GM18505 (cell line): ENCODE data around the gene ECE1.

Experiments
- ATAC-seq: cut with Tn5 transposase; IDR thresholded peaks from one replicate; pipeline ENCODE4 v1.9.1; 2021; ENCODE audit not compliant: unreplicated experiment
- POLR2A ChIP-seq: IDR thresholded peaks from 4 replicates; pipeline ENCODE4 v1.6.1; 2011; ENCODE audit warnings: borderline replicate concordance; ENCODE audit not compliant: insufficient read depth, insufficient read length; ENCODE audit errors: extremely low read depth

ECE1 gene

DNA sequence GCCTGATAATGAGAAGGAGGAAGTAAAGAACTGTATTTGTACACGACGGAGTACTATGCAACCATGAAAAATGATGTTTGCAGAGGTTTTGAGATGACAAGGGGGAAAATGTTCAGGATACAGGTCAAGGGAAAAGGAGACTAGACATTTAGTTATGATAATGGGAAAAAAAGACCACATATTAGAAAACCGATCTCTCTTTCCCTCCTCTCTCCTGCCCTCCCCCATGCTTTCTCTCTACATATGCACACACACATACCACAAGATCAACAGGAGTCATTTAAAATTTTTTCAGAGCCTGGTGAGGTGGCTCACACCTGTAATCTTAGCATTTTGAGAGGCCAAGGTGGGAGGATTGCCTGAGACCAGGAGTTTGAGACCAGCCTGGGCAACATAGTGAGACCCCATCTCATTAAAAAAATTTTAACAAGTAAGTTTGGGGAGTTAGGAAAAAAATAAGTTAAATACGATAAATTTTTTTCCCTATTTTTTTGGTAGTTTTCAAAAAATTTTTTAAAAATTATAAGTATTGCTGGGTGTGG, 44.5 kb downstream of the ECE1 start:
- TF ChIP-seq POLR2A, result no peak
- no peak for ATAC-seq

DNA sequence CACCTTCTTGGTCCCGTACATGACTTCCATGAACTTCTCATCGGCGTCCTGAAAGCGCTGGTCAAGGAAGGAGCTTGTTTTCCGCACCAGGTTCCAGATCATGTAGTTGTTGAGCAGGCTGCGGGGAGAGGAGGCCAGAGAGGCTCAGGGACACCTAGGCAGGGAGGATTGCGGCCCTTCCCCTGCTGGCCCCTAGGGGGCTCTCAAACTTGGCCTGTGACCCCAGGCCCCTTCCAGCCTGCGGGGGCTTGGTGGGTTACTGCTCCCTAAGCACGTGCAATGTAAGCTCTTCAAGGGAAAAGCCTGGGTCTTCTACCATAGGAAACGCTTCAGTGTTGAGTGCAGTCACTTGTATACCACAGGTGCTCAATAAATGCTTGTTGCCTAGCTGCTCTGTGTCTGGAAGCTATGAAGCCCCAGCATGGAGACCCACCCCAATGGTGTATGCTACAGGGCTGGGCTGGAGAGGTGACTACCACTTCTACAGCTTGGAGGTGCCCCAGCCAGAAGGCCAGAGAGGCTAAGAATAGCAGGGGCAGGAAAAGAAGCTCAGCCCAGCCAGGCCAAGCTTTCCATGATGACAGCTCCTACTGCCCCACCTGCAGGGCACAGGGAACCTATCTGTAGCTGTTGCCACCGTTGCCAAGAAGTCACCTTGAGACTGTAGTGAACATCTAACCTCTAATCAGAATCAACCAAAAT, 45.1 kb downstream of the ECE1 start:
- no peak for ATAC-seq

GRCh38 chr1:21244154-21244553, 46.1 kb downstream of the ECE1 start:
- no peak for ATAC-seq
- TF ChIP-seq POLR2A, result no peak

More for the DNA sequence above, 45.1 kb downstream of the ECE1 start:
- TF ChIP-seq POLR2A, result no peak

DNA sequence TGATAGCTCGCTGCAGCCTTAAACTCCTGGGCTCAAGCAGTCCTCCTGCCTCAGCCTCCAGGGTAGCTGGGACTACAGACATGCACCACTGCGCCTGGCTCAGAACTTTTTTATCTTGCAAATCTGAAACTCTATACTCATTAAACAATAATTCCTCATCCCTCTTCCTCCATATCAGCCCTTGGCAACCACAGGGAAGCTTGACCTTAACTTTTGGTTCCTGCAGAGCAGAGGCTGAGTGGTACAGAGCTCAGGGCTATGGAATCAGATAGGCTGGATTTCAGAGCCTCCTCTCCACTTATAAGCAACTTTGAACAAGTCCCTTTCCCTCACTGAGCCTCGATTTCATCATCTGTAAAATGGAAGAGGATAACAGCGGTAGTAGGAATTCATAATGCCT, 47.4 kb downstream of the ECE1 start:
- no peak for TF ChIP-seq POLR2A
- ATAC-seq, result no peak

GRCh38 chr1:21241771-21242581, 48.3 kb downstream of the ECE1 start:
- ATAC-seq, result no peak

GRCh38 chr1:21240706-21241105, 49.6 kb downstream of the ECE1 start:
- ATAC-seq, result no peak
- TF ChIP-seq POLR2A, result no peak

More at GRCh38 chr1:21241771-21242581, 48.3 kb downstream of the ECE1 start:
- no peak for TF ChIP-seq POLR2A

DNA sequence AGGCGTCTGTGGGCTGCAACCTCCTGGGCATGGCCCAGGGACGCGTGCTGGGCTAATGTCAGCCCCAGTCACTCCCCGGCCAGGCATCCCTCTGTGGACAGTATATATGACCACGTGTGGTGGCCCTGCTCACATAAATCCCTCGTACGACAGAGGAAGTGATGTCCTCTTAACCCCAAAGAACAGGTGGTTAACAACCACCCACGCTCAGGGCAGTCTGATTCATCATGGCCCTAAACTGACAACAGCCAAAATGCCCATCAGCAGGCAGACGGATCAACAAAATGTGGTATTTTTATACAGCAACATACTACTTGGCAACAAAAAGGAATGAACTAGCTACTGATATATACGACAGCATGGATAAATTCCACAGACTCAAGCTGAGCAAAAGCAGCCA, 51.0 kb downstream of the ECE1 start:
- TF ChIP-seq POLR2A, result no peak
- ATAC-seq, result no peak

DNA sequence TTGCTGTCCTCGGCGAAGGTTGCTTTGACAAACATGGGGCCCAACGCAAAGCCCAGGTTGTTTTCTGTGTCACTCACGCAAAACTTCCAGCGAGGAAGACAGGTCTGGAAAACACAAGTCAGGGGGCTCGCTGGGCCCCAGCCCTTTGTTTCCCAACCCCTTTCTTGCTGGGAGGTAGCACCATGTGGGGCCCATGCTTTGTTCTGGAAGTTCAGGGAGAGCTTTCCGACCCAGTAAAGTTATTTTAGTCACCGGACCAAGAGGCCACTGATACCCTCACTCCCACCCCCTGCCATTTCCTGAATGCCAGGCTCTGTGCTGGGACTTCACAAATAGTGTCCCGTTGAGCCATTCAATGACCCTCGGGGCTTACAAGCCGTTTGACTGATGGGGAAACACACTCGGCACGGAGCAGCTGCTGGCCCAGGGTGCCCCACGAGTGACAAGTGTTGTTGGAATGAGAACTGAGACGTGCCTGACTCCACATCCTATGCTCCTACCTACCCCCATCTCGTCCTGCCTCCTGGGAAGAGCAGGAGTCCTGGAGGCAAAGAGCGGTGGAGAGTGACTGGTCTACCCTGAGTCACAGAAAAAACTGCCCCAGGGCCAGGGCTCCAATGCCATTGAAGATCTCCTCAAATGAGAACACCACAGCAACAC, 52.0 kb downstream of the ECE1 start:
- TF ChIP-seq POLR2A, result no peak
- ATAC-seq, result no peak

GRCh38 chr1:21237446-21238088, 52.7 kb downstream of the ECE1 start:
- ATAC-seq, result no peak
- no peak for TF ChIP-seq POLR2A

- no peak for TF ChIP-seq POLR2A
- no peak for ATAC-seq
Observed at GRCh38 chr1:21236178-21236577, 54.1 kb downstream of the ECE1 start.

DNA sequence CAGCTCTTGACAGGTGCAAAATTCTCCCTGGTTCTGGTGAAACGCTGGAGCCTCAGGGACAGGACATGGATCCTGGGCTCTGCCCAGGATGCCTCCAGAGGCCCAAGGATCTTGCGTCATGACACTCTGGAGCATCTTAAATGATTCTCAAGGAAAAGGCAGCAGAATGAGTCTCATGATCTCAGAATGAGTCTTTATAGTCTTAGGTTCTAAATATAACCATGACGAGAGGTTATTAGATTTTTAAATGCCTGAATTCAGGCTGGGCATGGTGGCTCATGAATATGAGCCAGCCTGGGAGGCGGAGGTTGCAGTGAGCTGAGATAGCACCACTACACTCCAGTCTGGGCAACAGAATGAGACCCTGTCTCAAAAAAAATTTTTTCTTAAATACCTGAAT, 55.5 kb downstream of the ECE1 start:
- no peak for TF ChIP-seq POLR2A
- no peak for ATAC-seq

- TF ChIP-seq POLR2A, result no peak
Observed at GRCh38 chr1:21233490-21233889, 56.8 kb downstream of the ECE1 start.

DNA sequence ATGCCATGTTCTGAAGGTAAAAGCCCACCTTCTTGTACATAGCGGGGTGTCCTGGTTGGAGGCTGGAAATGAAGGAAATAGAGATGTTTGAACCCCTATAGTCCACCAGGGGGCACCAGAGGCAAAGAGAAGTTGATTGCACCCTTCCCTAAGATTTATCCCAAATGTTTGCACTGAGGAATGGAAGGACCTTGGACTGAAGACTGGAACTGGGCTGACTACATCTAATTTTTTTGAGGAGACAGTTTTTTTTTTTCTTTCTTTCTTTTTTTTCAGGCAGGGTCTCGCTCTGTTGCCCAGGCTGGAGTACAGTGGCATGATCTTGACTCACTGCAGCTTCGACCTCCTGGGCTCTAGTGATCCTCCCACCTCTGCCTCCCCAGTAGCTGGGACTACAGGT, 58.2 kb downstream of the ECE1 start:
- no peak for ATAC-seq
- TF ChIP-seq POLR2A, result no peak

More at GRCh38 chr1:21233490-21233889, 56.8 kb downstream of the ECE1 start:
- no peak for ATAC-seq
